ENCODE results near the gene FOXJ2. TPM values are rescaled to one million over a fixed set of nuclear protein-coding genes. Genes with fewer than 3 reads are reported as not detected.
"Not testable (repeated sequence)": the region's sequence is repeated elsewhere in the genome, so short reads cannot be mapped to it uniquely, and the experiment has no call there.

Gene FOXJ2
- total RNA-seq, 1 donor from 2014 or later: 14.8 TPM

DNA sequence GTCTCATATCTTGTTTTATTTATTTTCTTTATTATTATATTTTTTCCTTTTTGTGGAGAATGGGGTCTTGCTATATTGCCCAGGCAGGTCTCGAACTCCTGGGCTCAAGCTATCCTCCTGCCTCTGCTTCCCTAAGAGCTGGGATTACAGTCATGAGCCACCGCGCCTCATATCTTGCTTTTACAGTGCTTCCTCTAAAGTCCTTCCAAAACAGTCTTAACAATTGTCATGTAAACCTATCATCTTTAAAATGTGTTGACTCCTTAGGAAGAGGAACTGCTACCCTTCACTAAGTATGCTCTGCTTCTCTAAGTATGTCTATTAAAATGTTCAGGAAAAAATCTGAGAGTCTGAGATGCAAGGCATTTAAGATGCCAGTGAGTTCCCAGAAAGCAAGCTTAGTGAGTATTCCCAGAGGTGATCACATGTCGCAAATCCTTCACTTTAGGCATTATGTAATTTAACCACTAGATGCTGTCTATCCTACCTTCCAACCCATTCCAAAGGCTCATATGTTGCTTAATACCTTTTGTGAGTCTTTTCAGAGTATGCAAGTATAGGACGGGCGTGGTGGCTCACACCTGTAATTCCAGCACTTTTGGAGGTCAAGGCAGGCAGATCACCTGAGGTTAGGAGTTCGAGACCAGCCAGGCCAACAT, 19.7 kb upstream of the FOXJ2 start:
- DNase-seq (ENCODE audit: low read depth): no peak
- TF ChIP-seq, protein P1, sequence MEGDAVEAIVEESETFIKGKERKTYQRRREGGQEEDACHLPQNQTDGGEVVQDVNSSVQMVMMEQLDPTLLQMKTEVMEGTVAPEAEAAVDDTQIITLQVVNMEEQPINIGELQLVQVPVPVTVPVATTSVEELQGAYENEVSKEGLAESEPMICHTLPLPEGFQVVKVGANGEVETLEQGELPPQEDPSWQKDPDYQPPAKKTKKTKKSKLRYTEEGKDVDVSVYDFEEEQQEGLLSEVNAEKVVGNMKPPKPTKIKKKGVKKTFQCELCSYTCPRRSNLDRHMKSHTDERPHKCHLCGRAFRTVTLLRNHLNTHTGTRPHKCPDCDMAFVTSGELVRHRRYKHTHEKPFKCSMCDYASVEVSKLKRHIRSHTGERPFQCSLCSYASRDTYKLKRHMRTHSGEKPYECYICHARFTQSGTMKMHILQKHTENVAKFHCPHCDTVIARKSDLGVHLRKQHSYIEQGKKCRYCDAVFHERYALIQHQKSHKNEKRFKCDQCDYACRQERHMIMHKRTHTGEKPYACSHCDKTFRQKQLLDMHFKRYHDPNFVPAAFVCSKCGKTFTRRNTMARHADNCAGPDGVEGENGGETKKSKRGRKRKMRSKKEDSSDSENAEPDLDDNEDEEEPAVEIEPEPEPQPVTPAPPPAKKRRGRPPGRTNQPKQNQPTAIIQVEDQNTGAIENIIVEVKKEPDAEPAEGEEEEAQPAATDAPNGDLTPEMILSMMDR (IDR thresholded peaks at IDR 0.05; ENCODE audit: insufficient read depth, low read length, poor library complexity, severe bottlenecking): no peak
- H3K4me3 ChIP-seq (ENCODE audit: low read depth, low read length): no peak overlapping the region
- H3K27me3 ChIP-seq (ENCODE audit: control insufficient read depth, insufficient read depth, low read length): peaks cover 2% of the 10 kb centered on the region
- H3K36me3 ChIP-seq (ENCODE audit: control insufficient read depth, insufficient read depth, low read length): no peaks in the 10 kb centered on the region

DNA sequence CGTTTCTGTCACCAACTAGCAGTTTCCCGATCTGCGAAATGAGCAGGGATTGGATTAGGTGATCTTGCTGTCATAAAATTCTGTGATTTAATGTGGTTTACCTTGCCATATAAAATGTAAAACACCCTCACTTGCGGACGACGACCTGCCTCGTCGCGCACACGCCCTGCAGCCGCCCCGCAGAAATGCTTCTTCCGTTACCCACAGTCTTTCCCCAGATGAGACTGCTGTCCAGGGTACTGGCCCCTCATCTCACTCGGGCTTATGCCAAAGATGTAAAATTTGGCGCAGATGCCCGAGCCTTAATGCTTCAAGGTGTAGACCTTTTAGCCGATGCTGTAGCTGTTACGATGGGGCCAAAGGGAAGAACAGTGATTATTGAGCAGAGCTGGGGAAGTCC, 17.7 kb upstream of the FOXJ2 start:
- no peaks in the 10 kb centered on the region for H3K36me3 ChIP-seq (ENCODE audit: control insufficient read depth, insufficient read depth, low read length)
- DNase-seq (ENCODE audit: low read depth): no peak
- TF ChIP-seq, protein P1 (IDR thresholded peaks at IDR 0.05; ENCODE audit: insufficient read depth, low read length, poor library complexity, severe bottlenecking): no peak
- H3K27me3 ChIP-seq (ENCODE audit: control insufficient read depth, insufficient read depth, low read length): peaks cover 11% of the 10 kb centered on the region
- H3K4me3 ChIP-seq (ENCODE audit: low read depth, low read length): no peak overlapping the region

DNA sequence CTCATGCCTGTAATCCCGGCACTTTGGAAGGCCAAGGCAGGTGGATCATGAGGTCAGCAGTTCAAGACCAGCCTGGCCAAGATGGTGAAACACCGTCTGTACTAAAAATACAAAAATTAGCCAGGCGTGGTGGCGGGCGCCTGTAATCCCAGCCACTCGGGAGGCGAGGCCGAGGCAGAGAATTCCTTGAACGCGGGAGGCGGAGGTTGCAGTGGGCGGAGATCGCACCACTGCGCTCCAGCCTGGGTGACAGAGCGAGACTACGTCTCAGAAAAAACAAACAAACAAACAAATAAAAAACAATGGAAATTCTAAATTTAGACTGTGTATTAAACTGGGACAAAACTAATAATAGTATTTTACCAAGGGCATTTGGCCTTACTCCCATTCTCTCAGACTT, 14.3 kb upstream of the FOXJ2 start:
- H3K36me3 ChIP-seq (ENCODE audit: control insufficient read depth, insufficient read depth, low read length); DNase-seq (ENCODE audit: low read depth): not testable (repeated sequence)
- H3K27me3 ChIP-seq (ENCODE audit: control insufficient read depth, insufficient read depth, low read length): peaks cover 12% of the 10 kb centered on the region
- H3K4me3 ChIP-seq (ENCODE audit: low read depth, low read length): peak overlapping the region; percentile 1

DNA sequence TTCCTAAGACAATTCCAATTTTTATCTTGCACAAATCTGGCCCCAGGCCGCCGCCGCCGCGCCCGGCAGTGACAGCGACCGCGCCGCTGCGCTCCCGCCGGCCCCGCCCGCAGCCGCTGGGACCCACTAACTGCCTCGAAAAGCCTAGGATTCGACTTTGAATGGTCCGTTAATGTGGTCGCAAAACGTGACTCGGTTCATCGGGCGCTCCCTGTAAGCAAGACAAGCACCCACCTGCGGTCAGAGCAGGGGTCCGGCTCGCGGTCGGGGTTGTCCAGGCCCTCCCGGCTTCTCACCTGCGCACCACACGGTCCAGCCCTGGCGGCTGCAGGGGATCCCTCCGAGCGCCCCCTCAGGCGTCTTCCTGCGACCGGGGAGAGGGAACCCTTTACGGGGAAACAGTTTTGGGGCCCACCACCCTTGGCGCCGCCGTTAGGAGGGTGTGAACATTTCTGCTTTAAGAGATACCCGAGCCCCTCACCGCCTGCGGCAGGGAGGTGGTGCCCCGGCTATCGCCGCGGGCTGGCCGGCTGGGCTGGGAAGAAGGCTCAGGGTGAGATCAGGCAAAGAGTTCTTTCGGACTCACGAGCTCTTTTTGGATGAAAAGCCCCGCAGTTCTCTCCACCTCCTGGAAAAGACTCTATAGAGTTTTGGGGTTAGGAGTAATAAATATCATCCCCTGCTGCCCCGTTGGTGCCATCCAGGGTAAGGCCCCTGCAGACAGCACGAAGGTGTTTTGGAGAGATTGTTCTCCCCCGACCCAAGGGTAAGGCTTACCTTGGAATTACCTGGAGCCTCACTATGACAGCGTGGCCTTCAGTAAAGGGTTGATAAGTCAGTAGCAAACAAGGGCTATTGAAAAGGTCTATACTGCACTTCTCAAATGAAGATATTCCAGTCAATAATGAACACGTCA, 13.6 kb upstream of the FOXJ2 start:
- no peak for DNase-seq (ENCODE audit: low read depth)
- H3K27me3 ChIP-seq (ENCODE audit: control insufficient read depth, insufficient read depth, low read length): peaks cover 12% of the 10 kb centered on the region
- H3K36me3 ChIP-seq (ENCODE audit: control insufficient read depth, insufficient read depth, low read length): no peaks in the 10 kb centered on the region
- peak overlapping the region; percentile 1 for H3K4me3 ChIP-seq (ENCODE audit: low read depth, low read length)
- TF ChIP-seq, protein P1 (IDR thresholded peaks at IDR 0.05; ENCODE audit: insufficient read depth, low read length, poor library complexity, severe bottlenecking): no peak

DNA sequence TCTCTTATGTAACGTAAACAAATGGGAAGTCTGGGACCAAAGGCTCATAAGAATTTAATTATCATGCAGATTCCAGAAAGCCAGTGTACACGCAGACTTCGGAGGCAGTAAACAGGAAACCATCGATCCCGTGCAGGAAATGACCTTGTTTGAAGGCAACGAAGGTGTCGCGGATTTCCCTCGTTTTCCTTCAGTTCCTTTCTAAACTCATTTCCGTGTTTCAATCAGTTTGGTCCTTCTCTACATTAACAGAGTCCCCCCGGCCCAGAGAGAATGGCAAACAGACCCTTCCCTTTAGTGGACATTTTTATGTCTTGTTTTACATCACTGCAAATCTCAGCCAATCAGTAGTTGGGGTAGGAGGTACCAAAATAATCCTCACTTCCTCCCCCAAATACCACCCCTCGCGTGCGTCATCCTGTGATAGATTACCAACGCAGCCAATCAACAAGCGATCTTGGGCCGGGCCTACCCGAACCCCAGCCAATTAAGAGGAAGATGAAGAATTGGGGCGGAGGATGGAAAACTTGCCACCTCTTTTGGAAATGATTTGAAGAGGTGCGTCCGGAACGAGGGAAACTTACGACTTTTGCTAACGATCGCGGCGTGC, 6.1 kb upstream of the FOXJ2 start:
- Histone ChIP-seq H3K27me3 (ENCODE audit: control insufficient read depth, insufficient read depth, low read length) (no peaks in the 10 kb centered on the region), H3K36me3 (ENCODE audit: control insufficient read depth, insufficient read depth, low read length) (no peaks in the 10 kb centered on the region), H3K4me3 (ENCODE audit: low read depth, low read length) (peak overlapping the region; percentile 71)
- peak; percentile 92 for DNase-seq (ENCODE audit: low read depth)
- TF ChIP-seq, protein P1 (IDR thresholded peaks at IDR 0.05; ENCODE audit: insufficient read depth, low read length, poor library complexity, severe bottlenecking): no peak

- H3K27me3 ChIP-seq (ENCODE audit: control insufficient read depth, insufficient read depth, low read length): no peaks in the 10 kb centered on the region
- H3K36me3 ChIP-seq (ENCODE audit: control insufficient read depth, insufficient read depth, low read length): no peaks in the 10 kb centered on the region
- H3K4me3 ChIP-seq (ENCODE audit: low read depth, low read length): no peak overlapping the region
Measured at GRCh38 chr12:8027856-8028255, 4.7 kb upstream of the FOXJ2 start.

More at GRCh38 chr12:8027856-8028255, 4.7 kb upstream of the FOXJ2 start:
- TF ChIP-seq, protein P1 (IDR thresholded peaks at IDR 0.05; ENCODE audit: insufficient read depth, low read length, poor library complexity, severe bottlenecking): no peak
- DNase-seq (ENCODE audit: low read depth): no peak
